Measurements from ENCODE around the gene POLDIP2. TPM values are rescaled to one million over a fixed set of nuclear protein-coding genes. Genes with fewer than 3 reads are reported as not detected.

The POLDIP2 gene
- total and polyA plus RNA-seq, 2 of the 13 experiments (the other 11 are each of a cell fraction or from before 2014, with no cell fraction given), result 85.9 to 114 TPM

DNA sequence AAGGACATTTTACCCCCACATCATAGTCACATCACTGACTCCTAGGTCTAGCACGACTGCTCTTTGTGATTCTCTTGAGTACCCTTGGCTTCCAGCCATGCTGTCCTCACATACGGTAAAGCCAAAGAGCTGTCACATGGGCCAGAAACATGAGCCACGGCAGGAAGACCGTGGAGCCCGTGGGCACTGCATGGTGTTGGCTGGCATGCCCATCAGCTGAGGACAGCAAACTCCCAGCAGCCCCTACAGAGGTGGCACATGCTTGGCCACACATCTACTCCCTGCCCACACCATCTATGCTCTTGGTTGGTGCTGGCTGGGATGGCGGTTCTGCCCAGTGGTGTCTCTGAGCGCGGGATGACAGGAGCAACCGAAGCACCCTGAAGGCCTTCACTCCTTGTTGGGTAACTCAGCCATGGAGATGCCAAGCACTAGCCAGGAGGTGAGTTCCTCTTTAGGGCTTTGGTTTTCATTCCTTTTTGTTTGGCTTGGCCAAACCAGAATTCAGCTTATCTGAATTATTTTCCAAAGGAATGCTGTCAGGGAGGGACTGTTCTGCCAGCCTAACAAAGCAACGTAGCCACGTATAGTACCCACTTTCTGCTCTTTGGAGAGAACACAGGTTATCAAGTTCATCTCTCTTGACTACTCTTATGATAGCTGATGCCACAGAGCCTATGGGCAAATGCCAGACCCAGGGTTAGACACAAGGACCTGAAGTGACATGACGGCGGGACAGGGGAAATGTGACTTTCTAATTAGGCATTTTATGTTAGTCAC, 11.7 kb downstream of the POLDIP2 start (continued):
- TF ChIP-seq, protein P1, sequence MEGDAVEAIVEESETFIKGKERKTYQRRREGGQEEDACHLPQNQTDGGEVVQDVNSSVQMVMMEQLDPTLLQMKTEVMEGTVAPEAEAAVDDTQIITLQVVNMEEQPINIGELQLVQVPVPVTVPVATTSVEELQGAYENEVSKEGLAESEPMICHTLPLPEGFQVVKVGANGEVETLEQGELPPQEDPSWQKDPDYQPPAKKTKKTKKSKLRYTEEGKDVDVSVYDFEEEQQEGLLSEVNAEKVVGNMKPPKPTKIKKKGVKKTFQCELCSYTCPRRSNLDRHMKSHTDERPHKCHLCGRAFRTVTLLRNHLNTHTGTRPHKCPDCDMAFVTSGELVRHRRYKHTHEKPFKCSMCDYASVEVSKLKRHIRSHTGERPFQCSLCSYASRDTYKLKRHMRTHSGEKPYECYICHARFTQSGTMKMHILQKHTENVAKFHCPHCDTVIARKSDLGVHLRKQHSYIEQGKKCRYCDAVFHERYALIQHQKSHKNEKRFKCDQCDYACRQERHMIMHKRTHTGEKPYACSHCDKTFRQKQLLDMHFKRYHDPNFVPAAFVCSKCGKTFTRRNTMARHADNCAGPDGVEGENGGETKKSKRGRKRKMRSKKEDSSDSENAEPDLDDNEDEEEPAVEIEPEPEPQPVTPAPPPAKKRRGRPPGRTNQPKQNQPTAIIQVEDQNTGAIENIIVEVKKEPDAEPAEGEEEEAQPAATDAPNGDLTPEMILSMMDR (CRISPR knock-in tag; IDR thresholded peaks at IDR 0.05), result no peak
- TF ChIP-seq ETV6 (CRISPR knock-in tag; conservative IDR thresholded peaks at IDR 0.05), result no peak
- TF ChIP-seq TGIF2 (CRISPR knock-in tag; IDR thresholded peaks at IDR 0.05), result no peak
- TF ChIP-seq, protein P2, sequence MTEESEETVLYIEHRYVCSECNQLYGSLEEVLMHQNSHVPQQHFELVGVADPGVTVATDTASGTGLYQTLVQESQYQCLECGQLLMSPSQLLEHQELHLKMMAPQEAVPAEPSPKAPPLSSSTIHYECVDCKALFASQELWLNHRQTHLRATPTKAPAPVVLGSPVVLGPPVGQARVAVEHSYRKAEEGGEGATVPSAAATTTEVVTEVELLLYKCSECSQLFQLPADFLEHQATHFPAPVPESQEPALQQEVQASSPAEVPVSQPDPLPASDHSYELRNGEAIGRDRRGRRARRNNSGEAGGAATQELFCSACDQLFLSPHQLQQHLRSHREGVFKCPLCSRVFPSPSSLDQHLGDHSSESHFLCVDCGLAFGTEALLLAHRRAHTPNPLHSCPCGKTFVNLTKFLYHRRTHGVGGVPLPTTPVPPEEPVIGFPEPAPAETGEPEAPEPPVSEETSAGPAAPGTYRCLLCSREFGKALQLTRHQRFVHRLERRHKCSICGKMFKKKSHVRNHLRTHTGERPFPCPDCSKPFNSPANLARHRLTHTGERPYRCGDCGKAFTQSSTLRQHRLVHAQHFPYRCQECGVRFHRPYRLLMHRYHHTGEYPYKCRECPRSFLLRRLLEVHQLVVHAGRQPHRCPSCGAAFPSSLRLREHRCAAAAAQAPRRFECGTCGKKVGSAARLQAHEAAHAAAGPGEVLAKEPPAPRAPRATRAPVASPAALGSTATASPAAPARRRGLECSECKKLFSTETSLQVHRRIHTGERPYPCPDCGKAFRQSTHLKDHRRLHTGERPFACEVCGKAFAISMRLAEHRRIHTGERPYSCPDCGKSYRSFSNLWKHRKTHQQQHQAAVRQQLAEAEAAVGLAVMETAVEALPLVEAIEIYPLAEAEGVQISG (CRISPR knock-in tag; IDR thresholded peaks at IDR 0.05), result no peak
- peak; percentile 16; the same call in 1 of the 2 replicates for TF ChIP-seq ZNF768 (CRISPR knock-in tag; IDR thresholded peaks at IDR 0.05)
- no peak for TF ChIP-seq ZNF672 (CRISPR knock-in tag; IDR thresholded peaks at IDR 0.05)
- TF ChIP-seq ZFAT (CRISPR knock-in tag; conservative IDR thresholded peaks at IDR 0.05), result no peak
- TF ChIP-seq U2AF1 (optimal IDR thresholded peaks at IDR 0.05; ENCODE audit: low read depth, low read length), result no peak
- no peak for TF ChIP-seq GLI4 (CRISPR knock-in tag; IDR thresholded peaks at IDR 0.05; ENCODE audit: borderline replicate concordance)
- no peak for TF ChIP-seq RARA (CRISPR knock-in tag; IDR thresholded peaks at IDR 0.05)
- TF ChIP-seq ZNF775 (CRISPR knock-in tag; IDR thresholded peaks at IDR 0.05; ENCODE audit: borderline replicate concordance), result no peak
- TF ChIP-seq, protein P3, sequence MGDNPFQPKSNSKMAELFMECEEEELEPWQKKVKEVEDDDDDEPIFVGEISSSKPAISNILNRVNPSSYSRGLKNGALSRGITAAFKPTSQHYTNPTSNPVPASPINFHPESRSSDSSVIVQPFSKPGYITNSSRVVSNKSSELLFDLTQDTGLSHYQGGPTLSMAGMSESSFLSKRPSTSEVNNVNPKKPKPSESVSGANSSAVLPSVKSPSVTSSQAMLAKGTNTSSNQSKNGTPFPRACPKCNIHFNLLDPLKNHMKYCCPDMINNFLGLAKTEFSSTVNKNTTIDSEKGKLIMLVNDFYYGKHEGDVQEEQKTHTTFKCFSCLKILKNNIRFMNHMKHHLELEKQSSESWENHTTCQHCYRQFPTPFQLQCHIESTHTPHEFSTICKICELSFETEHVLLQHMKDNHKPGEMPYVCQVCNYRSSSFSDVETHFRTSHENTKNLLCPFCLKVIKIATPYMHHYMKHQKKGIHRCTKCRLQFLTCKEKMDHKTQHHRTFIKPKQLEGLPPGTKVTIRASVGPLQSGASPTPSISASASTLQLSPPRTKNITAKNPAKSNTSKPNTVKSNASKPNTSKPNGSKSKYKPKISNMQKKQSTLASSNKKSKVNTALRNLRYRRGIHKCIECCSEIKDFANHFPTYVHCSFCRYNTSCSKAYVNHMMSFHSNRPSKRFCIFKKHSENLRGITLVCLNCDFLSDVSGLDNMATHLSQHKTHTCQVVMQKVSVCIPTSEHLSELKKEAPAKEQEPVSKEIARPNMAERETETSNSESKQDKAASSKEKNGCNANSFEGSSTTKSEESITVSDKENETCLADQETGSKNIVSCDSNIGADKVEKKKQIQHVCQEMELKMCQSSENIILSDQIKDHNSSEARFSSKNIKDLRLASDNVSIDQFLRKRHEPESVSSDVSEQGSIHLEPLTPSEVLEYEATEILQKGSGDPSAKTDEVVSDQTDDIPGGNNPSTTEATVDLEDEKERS (CRISPR knock-in tag; IDR thresholded peaks at IDR 0.05), result no peak
- TF ChIP-seq RBFOX2 (IDR thresholded peaks at IDR 0.05; ENCODE audit: low read depth, low read length), result peak; percentile 48
- TF ChIP-seq PAF1 (CRISPR knock-in tag; IDR thresholded peaks at IDR 0.05), result peak; percentile 62; the same call in 1 of the 2 replicates
- no peak for TF ChIP-seq YEATS2 (CRISPR knock-in tag; IDR thresholded peaks at IDR 0.05; ENCODE audit: borderline replicate concordance)
- no peak for TF ChIP-seq ZNF234 (CRISPR knock-in tag; conservative IDR thresholded peaks at IDR 0.05)
- TF ChIP-seq, protein P4, sequence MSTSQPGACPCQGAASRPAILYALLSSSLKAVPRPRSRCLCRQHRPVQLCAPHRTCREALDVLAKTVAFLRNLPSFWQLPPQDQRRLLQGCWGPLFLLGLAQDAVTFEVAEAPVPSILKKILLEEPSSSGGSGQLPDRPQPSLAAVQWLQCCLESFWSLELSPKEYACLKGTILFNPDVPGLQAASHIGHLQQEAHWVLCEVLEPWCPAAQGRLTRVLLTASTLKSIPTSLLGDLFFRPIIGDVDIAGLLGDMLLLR (CRISPR knock-in tag; IDR thresholded peaks at IDR 0.05), result no peak
- TF ChIP-seq POLR2AphosphoS5 (IDR thresholded peaks at IDR 0.05; ENCODE audit: low read depth, low read length), result peak; percentile 34
- TF ChIP-seq SP140L (CRISPR knock-in tag; IDR thresholded peaks at IDR 0.05; ENCODE audit: borderline replicate concordance), result no peak
- no peak for TF ChIP-seq HNRNPUL1 (IDR thresholded peaks at IDR 0.05; ENCODE audit: low read depth, low read length)
